Lung microvascular endothelial cell (primary cell): ENCODE data around the gene SLC25A27. TPM values are rescaled to one million over a fixed set of nuclear protein-coding genes. Genes with fewer than 3 reads are reported as not detected.
"Not testable (repeated sequence)": the region's sequence is repeated elsewhere in the genome, so short reads cannot be mapped to it uniquely, and the experiment has no call there.

Experiments used
- DNase-seq, 2 donors: peaks; one replicate each; pipeline versions ENCODE4 v3.0.0 to v3.0.0-alpha.2; 2010; ENCODE audit warnings: low read depth in 2 of 2
- total RNA-seq: library from RNA; depleted of rRNA; stranded (reverse); fragments of >200 nt; gene quantifications from 2 replicates; pipeline ENCODE4 v1.2.1, GENCODE V29; 2014

Gene SLC25A27
- total RNA-seq = 0.22 and 1.4 TPM in 2 replicates

DNA sequence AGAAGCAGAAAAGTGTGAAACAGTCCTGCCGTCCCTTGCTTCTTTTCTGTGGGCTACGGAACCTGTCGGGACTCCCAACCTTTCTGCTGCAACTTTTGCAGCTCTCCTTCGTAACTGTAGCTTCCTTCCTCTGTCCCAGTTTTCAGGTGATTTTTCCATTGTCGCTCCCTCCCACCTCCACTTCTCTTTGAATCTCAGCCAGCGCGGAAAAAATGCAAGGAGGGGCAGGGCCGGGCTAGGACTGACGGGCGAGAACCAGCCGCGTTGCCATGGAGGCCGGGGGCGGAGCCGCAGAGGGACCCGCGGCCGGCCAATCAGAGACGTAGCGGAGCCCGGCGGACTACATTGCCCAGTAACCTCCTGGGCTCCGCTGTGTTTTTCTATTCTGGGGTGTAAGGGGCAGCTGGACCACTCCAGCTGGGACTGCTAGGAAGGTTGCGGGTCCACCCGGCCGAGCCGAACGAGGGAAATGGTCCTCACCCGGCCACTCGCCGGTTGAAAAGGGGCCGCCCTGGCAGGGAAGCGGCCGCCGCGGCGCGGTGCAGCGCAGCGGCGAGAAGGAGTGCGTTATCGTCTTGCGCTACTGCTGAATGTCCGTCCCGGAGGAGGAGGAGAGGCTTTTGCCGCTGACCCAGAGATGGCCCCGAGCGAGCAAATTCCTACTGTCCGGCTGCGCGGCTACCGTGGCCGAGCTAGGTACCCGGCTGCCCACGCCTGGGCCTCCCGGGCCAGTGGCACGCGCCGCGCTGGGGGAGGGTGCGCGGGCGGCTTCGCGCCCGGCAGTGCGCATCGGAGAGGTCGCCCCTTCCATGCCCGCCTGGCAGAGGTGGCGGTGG is at the start of gene SLC25A27, which contains the start of gene CYP39A1:
TSS of gene SLC25A27 (plus strand) at position 373 of the 836 bp plus-strand sequence. CDS start at position 591, 218 bp downstream.
TSS of gene CYP39A1 (minus strand) at position 216 of the 836 bp plus-strand sequence. CDS start 236 bp downstream, outside the sequence.
- DNase-seq = peak; percentile 84 to 90

DNA sequence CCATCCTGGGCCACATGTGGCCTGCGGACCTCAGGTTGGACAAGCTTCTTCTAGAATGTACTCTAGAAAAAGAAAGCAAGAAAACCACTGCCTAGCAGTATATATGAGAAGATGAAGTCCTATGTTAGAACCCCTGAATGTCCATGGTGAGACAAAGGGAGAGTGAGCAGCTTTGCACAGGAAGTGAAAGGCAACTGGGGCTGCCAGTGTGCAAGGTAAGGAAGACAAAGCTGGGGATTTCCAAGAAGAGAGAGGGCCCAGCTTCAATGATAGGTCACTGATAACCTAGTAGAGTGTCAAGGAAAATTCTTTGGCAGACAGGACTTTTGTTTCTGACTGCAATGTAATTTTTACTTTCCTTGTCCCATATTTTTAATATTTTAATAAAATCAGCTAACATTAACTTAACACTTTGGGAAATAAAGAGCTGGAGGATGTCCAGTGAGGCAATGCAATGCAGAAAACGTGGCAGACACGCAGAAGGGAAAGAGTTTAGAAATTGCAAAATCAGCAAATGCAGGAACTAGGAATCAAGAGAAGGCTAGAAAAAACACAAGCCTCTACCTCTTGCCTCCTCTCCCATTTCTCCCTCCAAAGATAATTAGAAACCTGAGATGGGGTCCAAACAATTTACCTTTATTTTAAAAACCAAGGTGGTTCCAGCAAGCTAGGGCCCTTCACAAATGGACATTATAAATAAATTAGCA is 47.5 kb upstream of the SLC25A27 start:
- DNase-seq = no peak

DNA sequence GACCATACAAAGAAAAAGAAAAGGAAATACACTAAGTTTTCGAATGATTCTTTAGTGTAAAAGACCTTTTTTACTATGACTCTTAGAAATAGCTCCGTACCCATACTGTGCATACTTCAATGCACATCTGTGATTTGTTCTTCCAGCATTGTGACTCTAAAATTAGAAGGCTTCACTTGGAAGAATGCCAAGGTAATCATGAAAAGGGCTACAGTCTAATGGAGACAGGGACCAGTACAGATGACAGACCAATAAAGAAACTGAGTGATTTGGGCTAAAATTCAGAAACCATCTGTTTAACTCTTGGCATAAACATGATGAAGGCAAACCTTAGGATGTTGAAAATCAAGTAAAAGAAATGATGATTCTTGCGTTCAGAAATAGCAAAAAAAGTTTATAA is 46.4 kb upstream of the SLC25A27 start:
- peak in 1 of 2 donors; percentile 2 for DNase-seq

GRCh38 chr6:46610862-46611553 is 41.8 kb upstream of the SLC25A27 start:
- no peak for DNase-seq

DNA sequence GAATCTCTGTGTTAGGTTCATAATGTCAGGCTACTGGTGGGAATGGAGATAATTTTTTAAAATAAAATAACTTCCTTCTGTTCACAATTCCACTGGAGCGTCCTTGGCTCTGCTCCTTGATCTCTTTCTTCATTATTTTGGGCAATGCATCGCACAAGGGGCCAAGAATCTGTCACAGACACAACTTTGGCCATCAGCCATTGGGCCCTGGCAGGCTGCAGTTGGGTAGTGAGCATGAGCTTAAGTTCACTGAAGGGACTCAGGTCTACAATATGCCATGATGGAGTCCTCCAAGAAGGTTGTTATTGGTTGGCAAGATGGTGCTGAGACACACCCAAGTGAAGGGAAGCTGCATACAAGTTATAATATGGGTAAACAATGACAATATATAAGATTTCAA is 40.1 kb upstream of the SLC25A27 start:
- DNase-seq = no peak

- no peak for DNase-seq
These were observed 34.0 kb upstream of the SLC25A27 start for GRCh38 chr6:46618726-46619125.

DNA sequence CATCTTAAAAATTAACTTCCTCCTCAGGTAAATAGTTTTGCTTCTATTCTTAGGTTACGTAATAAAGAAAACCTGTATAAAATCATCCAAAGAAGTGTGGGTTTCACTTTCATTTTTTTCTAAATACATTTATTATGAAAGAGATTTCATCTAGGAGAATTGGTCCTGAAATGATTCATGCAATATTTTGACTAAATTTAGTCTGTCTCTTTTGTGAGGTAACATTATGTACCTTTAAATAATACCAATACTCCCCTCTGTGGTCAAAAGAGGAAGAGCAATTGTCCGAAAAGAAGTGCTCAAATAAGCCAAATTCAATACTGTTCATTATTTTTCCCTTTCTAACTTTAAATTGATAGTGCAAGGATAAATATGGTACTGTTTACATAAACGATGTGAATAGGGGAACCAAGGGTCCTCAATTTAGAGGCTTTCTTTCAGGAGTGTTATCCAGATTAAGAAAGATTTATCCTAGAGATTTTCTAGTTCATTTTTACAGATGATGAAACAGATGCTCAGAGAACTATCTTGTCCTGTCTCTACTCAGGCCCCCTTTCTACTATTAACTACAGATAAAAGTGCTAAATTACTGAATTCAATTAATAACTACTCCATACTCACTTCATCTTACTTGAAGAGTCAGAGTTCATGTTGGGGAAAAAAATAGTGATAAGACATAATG is 26.4 kb upstream of the SLC25A27 start:
- DNase-seq = peak; percentile 15 to 43

DNA sequence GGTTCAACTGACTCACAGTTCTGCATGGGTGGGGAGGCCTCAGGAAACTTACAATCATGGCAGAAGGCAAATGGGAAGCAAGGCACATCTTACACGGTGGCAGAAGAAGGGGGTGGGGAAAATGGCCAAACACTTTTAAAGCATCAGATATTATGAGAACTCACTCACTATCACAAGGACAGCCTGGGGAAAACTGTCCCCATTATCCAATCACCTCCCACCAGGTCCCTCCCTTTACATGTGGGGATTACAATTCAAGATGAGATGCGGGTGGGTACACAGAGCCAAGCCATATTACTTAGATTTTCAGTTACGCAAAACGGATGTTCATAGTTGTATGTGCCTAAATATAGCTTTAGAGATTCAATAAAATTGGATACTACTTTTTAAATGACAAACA is 25.8 kb upstream of the SLC25A27 start:
- no peak for DNase-seq

GRCh38 chr6:46628498-46628897 is 24.3 kb upstream of the SLC25A27 start:
- DNase-seq = no peak

GRCh38 chr6:46628976-46629375 is 23.8 kb upstream of the SLC25A27 start:
- DNase-seq = no peak

GRCh38 chr6:46629691-46630090 is 23.1 kb upstream of the SLC25A27 start:
- no peak for DNase-seq

DNA sequence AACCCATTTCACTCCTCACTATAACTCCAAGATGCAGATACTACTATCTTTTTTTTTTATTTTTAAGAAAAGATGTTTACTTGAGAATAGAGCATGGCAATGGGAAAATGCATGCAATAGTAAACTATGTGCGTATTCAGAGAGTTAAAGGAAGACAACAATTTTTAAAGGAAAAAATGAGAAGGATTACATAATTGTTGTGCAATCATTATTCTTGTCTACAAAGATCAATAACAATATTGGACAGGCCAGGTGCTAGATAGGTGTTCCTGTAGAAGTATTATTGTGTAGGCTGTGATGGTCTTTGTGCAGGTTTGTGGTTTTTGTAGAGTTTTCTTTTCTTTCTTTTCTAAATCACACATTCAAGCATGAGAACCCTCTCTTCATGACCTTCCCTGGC is 20.7 kb upstream of the SLC25A27 start:
- DNase-seq = no peak

DNA sequence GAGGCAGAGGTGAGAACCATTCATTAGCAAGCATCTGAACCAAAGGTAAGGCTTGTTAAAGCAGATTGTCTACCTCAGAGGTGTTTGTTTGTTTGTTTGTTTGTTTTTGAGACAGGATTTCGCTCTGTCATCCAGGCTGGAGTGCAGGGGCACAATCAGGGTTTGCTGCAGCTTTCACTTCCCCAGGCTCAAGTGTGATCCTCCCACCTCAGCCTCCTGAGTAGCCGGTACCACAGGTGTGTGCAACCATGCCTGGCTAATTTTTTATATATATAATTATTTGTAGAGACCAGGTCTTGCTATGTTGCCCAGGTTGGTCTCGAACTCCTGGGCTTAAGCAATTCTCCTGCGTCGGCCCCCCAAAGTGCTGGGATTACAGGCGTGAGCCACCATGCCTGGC is 17.3 kb upstream of the SLC25A27 start:
- no peak for DNase-seq

DNA sequence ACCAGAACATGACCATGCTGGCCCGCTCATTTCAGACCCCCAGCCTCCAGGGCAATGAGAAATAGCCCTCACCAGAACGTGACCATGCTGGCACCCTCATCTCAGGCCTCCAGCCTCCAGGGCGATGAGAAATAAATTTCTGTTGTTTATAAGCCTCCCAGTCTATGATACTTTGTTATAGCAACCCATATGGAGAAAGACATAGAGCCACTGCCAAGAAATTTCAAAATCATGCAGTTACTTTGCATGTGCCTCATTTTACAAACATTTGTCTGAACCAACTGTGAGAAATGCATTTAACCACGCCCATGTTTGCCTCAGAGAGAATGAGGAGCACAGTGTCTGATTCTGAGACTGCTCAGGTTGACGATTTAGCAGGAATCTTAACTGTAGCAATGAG is 15.6 kb upstream of the SLC25A27 start:
- no peak for DNase-seq

DNA sequence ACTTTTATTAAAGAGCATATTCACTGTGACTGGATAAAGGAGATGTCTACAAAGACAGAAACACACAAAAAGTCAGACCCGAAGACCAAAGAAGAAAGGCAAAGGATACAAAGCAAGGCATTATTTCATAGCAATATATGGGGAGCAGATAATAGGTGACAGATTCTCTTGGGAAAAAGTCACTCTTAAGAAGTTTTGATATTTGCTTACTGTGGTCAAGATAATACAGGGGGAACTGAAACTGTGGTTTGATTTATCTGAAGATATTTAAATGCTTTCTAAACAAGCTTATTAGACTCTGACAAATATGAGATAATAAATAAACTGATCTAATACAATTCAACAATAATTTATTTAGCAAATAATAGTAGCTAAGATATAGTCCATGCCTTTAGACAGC is 14.8 kb upstream of the SLC25A27 start:
- DNase-seq = no peak

DNA sequence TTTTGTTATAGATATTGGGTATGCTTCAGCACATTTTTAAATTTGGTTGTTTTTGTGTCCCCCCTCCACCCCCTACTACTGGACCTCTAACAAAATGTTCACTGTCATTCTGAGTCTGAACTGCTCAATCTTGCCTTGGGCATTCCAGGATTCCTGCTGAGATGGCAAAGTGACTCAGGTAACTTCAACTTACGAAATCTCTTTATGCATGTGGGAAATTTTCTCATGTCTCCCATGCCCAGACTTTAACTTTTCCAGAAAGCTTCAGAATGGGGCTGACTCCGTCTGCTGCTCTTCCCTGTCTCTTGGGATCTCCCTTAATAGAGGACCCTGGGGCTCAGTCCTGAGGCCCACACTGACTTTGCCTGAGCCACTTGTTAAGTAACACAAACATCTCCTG is 14.1 kb upstream of the SLC25A27 start:
- no peak for DNase-seq

DNA sequence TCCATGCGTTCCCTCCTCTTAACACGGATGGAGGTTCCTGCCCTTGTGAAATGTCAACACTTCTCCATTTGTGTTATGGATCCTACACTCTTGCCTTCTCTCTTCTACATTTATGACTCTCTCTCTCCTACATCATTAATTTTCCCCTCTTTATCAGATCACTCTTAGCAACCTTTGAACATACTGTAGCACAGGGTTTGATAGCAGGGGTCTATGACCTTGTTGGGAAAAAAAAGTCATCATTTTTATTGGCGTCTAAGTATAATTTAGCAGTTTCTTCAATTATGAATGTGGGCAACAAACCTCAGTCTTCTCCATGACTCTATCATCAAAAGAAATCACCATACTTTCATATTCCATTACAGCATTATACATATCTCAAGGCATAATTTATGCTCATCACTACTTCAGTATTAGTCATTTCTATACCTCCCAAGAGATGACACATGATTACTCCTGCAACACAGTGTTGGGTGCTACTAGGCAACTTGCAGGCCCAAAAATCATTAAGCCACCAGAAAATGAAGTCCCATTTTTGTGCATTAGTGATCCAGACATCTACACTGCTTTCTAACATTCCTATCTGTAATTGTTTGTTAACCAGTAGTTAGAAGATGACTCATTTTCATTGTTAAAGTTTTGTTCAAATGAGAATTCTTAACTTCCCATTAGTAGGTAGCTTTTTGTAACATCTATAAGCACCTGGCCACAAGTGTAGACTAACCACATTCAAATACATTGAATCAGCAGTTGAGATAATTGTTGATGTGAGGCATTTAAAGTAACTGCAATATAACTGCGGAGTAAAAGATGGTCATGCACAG is 9.6 kb upstream of the SLC25A27 start:
- no peak for DNase-seq

- DNase-seq = peak in 1 of 2 donors; percentile 64
These were observed 7.5 kb upstream of the SLC25A27 start for GRCh38 chr6:46645265-46645664.

DNA sequence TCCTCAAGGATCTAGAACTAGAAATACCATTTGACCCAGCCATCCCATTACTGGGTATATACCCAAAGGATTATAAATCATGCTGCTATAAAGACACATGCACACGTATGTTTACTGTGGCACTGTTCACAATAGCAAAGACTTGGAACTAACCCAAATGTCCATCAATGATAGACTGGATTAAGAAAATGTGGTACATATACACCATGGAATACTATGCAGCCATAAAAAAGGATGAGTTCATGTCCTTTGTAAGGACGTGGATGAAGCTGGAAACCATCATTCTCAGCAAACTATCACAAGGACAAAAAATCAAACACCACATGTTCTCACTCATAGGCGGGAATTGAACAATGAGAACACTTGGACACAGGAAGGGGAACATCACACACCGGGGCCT is 4.7 kb upstream of the SLC25A27 start:
- DNase-seq = not testable (repeated sequence)

DNA sequence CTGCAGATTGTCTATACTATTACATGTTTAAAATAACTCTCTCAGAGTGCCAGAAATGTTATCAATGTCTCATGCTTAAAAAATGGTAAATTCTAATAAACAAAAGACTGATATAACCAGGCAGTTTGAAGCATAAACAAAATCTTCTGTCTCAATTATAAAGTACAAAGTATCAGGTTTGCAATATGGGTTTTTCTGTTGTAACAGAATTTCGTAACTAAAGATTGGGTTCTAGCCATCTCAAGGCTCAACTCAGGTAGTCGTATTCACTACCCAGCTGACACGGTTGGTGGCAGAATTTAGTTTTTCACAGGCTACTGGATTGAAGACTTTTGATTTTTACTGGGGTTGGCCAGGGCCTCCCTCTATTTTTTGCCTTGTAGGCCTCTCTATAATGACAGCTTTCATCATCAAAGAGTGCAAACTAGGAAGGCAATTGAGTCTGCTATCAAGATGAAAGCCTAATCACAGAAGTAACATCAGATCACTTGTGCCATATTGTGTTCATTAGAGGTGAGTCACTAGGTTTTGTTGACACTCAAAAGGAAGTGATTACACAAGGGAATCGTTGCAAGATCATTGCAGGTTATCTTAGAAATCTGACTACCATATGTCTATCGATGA is 3.8 kb upstream of the SLC25A27 start:
- no peak for DNase-seq
